ENCODE data around the gene SYT2.
"Not testable (repeated sequence)": the region's sequence is repeated elsewhere in the genome, so short reads cannot be mapped to it uniquely, and the experiment has no call there.

Gene SYT2

GRCh38 chr1:202619505-202619904, 90.7 kb downstream of the SYT2 start:
- Histone ChIP-seq H3K27me3 (ENCODE audit: low read depth, low read length) (no peaks in the 10 kb centered on the region), H3K4me1 (ENCODE audit: control insufficient read depth in 1 of 2, insufficient read depth in 2 of 2, low read length in 2 of 2) (peaks cover 6 to 49% of the 10 kb centered on the region in 2 donors), H3K27ac (ENCODE audit: low read length) (no peak overlapping the region), H3K4me3 (ENCODE audit: low read depth in 1 of 2, low read length in 2 of 2) (no peak overlapping the region), H3K9me3 (ENCODE audit: control insufficient read depth in 1 of 2, low read length in 2 of 2) (no peaks in the 10 kb centered on the region), H3K36me3 (ENCODE audit: control insufficient read depth in 1 of 2, insufficient read depth in 2 of 2, low read length in 2 of 2) (no peaks in the 10 kb centered on the region)

DNA sequence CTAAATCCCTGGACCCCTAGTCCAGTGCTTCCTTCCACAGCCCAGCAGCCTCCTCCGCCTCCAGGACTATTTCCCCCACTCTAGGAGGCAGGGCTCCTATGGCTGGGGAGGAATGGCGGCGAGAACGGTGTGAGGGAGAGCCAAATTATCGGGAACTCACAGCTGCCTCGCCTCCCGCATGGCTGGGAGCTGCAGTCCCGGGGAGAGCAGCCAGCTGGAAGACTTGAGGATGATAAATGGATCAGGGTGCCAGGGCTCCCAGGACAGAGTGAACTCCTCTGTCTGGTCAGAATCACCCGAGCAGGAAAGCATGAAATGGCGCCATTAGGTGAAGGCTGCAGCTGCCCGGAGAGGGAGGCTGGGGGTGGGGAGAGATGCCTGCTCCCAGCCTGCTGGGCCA, 91.2 kb downstream of the SYT2 start:
- H3K4me1 ChIP-seq (ENCODE audit: control insufficient read depth in 1 of 2, insufficient read depth in 2 of 2, low read length in 2 of 2), result peaks cover 6 to 53% of the 10 kb centered on the region in 2 donors
- not testable (repeated sequence) for H3K9me3 ChIP-seq (ENCODE audit: control insufficient read depth in 1 of 2, low read length in 2 of 2); H3K4me3 ChIP-seq (ENCODE audit: low read depth in 1 of 2, low read length in 2 of 2); H3K36me3 ChIP-seq (ENCODE audit: control insufficient read depth in 1 of 2, insufficient read depth in 2 of 2, low read length in 2 of 2); H3K27ac ChIP-seq (ENCODE audit: low read length); H3K27me3 ChIP-seq (ENCODE audit: low read depth, low read length)

- H3K9me3 ChIP-seq (ENCODE audit: control insufficient read depth in 1 of 2, low read length in 2 of 2), result no peaks in the 10 kb centered on the region
- no peaks in the 10 kb centered on the region for H3K36me3 ChIP-seq (ENCODE audit: control insufficient read depth in 1 of 2, insufficient read depth in 2 of 2, low read length in 2 of 2)
- no peak overlapping the region for H3K4me3 ChIP-seq (ENCODE audit: low read depth in 1 of 2, low read length in 2 of 2)
- peaks cover 6 to 45% of the 10 kb centered on the region in 2 donors for H3K4me1 ChIP-seq (ENCODE audit: control insufficient read depth in 1 of 2, insufficient read depth in 2 of 2, low read length in 2 of 2)
- no peaks in the 10 kb centered on the region for H3K27me3 ChIP-seq (ENCODE audit: low read depth, low read length)
- H3K27ac ChIP-seq (ENCODE audit: low read length), result no peak overlapping the region
These were observed 93.8 kb downstream of the SYT2 start for GRCh38 chr1:202616355-202616915.

DNA sequence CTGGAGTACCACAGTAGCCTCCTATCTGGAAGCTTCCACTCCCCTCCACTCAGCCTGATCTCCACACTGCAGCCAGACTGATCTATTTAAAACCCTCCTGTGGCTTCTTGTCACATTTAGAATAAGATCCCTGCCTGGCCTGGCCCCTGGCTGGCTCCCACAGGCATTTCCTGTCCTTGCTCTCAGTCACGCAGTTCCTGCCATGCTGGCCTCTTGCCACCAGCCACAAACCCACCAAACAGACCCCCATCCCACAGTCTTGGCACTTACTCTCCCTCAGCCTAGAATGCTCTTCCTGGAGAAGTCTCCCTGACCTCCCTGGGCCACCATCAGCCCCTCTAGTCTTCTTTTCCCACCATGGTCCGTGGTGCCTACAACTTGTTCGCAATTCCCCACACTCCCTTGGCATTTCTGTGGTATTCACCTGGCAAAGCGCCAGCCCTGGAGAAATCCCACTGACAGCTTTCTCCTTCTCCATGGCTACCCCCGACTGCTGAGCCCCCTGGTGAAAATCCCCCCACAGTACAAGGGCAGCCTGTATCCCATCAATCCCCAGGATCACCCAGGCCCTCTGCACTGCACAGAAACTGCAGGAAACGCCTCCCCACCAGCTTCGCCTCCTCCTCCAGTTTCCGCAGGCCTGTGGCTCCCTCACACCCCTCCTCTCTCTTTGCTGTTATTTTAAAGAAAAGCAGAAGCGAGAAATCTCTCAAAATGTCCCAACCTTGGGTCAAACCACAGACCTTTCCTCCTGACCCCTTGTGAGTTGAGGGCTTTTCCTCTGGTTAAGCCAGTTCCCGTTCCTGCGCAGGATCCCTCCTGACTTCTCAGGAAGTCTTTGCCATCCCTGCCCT, 94.5 kb downstream of the SYT2 start:
- no peaks in the 10 kb centered on the region for H3K36me3 ChIP-seq (ENCODE audit: control insufficient read depth in 1 of 2, insufficient read depth in 2 of 2, low read length in 2 of 2)
- H3K27me3 ChIP-seq (ENCODE audit: low read depth, low read length), result no peaks in the 10 kb centered on the region
- H3K4me1 ChIP-seq (ENCODE audit: control insufficient read depth in 1 of 2, insufficient read depth in 2 of 2, low read length in 2 of 2), result peaks cover 6 to 45% of the 10 kb centered on the region in 2 donors
- H3K4me3 ChIP-seq (ENCODE audit: low read depth in 1 of 2, low read length in 2 of 2), result no peak overlapping the region
- no peaks in the 10 kb centered on the region for H3K9me3 ChIP-seq (ENCODE audit: control insufficient read depth in 1 of 2, low read length in 2 of 2)
- H3K27ac ChIP-seq (ENCODE audit: low read length), result no peak overlapping the region

GRCh38 chr1:202615208-202615500, 95.1 kb downstream of the SYT2 start:
- not testable (repeated sequence) for H3K36me3 ChIP-seq (ENCODE audit: control insufficient read depth in 1 of 2, insufficient read depth in 2 of 2, low read length in 2 of 2); H3K9me3 ChIP-seq (ENCODE audit: control insufficient read depth in 1 of 2, low read length in 2 of 2); H3K27ac ChIP-seq (ENCODE audit: low read length); H3K27me3 ChIP-seq (ENCODE audit: low read depth, low read length); H3K4me3 ChIP-seq (ENCODE audit: low read depth in 1 of 2, low read length in 2 of 2)
- H3K4me1 ChIP-seq (ENCODE audit: control insufficient read depth in 1 of 2, insufficient read depth in 2 of 2, low read length in 2 of 2), result peaks cover 6 to 45% of the 10 kb centered on the region in 2 donors

DNA sequence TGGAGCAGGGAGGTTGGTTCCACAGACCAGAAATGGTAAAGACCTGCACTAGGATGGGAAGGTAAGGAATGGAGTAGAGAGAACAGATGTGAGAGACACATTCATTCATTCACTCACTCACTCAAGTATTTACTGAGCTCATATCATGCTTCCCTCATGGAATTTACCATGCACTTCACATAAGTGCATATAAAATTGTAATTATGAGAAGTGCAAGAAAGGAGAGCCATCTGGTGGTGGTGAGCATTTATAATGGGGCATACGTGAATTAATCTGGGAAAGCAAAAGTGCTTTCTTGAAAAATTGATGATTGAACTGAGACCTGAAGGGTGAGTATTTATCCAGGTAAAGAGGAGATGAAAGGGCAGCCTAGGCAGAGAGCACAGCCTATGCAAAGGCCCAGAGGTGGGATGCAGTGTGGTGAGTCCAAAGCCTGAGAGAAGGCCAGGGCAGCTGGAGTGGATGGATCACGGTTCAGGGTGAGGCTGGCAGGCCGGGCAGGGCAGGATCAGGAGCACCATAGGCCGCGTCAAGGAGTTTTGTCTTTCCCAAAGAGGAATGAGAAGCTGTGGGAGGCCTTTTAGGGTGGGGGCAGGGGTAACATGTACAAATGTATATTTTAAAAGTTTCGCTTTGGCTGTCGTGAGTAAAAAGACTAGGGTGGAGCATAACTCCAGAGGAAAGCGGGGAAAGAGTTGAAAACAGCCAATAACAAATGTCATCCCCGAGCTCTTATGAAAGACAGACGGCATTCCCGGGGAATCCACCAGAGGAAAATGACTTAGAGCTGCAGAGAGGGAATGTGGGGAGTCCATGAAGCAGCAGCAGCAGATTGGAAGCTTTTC, 95.7 kb downstream of the SYT2 start:
- H3K27ac ChIP-seq (ENCODE audit: low read length); H3K27me3 ChIP-seq (ENCODE audit: low read depth, low read length); H3K4me3 ChIP-seq (ENCODE audit: low read depth in 1 of 2, low read length in 2 of 2); H3K36me3 ChIP-seq (ENCODE audit: control insufficient read depth in 1 of 2, insufficient read depth in 2 of 2, low read length in 2 of 2); H3K9me3 ChIP-seq (ENCODE audit: control insufficient read depth in 1 of 2, low read length in 2 of 2): not testable (repeated sequence)
- H3K4me1 ChIP-seq (ENCODE audit: control insufficient read depth in 1 of 2, insufficient read depth in 2 of 2, low read length in 2 of 2), result peaks cover 6 to 45% of the 10 kb centered on the region in 2 donors

DNA sequence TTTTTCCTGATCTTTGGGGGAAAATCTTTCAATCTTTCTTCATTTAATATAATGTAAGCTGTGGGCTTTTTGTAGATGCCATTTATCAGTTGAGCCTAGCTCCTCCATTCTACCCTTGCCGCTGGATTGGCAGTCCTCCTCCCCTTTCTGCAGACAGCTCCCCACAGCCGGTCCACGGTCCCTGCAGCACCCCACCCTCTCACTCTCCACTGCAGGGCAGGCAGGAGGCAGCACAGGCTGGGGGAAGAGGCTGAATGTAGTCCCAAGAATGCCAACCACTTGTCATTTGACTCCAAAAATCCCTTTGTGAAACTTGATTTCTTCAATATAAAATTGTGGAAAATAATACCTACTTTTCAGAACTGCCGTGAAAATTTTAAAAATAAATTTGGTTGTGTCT, 96.7 kb downstream of the SYT2 start:
- H3K27me3 ChIP-seq (ENCODE audit: low read depth, low read length), result no peaks in the 10 kb centered on the region
- H3K36me3 ChIP-seq (ENCODE audit: control insufficient read depth in 1 of 2, insufficient read depth in 2 of 2, low read length in 2 of 2), result no peaks in the 10 kb centered on the region
- H3K9me3 ChIP-seq (ENCODE audit: control insufficient read depth in 1 of 2, low read length in 2 of 2), result no peaks in the 10 kb centered on the region
- no peak overlapping the region for H3K4me3 ChIP-seq (ENCODE audit: low read depth in 1 of 2, low read length in 2 of 2)
- peaks cover 4 to 36% of the 10 kb centered on the region in 2 donors for H3K4me1 ChIP-seq (ENCODE audit: control insufficient read depth in 1 of 2, insufficient read depth in 2 of 2, low read length in 2 of 2)
- no peak overlapping the region for H3K27ac ChIP-seq (ENCODE audit: low read length)

GRCh38 chr1:202612036-202612435, 98.2 kb downstream of the SYT2 start:
- peaks cover 0 to 25% of the 10 kb centered on the region in 2 donors for H3K4me1 ChIP-seq (ENCODE audit: control insufficient read depth in 1 of 2, insufficient read depth in 2 of 2, low read length in 2 of 2)
- not testable (repeated sequence) for H3K9me3 ChIP-seq (ENCODE audit: control insufficient read depth in 1 of 2, low read length in 2 of 2); H3K4me3 ChIP-seq (ENCODE audit: low read depth in 1 of 2, low read length in 2 of 2); H3K27ac ChIP-seq (ENCODE audit: low read length); H3K36me3 ChIP-seq (ENCODE audit: control insufficient read depth in 1 of 2, insufficient read depth in 2 of 2, low read length in 2 of 2); H3K27me3 ChIP-seq (ENCODE audit: low read depth, low read length)

DNA sequence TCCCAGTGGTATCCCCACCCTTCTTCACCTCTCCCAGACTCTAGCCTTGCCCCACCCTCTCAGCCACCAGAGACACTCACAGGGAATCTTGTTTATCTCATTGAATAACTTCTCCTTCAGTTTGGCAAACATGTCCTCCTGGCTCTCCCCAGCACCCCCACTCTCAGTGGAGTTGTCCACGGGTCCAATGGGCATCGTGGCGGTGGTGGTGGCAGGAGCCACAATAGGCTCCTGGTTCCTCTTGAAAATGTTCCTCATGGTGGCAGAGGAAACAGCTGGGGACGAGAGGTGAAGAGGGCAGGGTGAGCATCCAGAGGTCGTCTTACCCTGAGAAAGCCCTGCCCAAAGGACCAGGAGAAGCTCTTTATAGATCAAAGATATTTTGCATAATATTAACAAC, 104.7 kb downstream of the SYT2 start:
- H3K36me3 ChIP-seq (ENCODE audit: control insufficient read depth in 1 of 2, insufficient read depth in 2 of 2, low read length in 2 of 2), result peaks cover 0 to 38% of the 10 kb centered on the region in 2 donors
- H3K4me3 ChIP-seq (ENCODE audit: low read depth in 1 of 2, low read length in 2 of 2), result no peak overlapping the region
- H3K9me3 ChIP-seq (ENCODE audit: control insufficient read depth in 1 of 2, low read length in 2 of 2), result no peaks in the 10 kb centered on the region
- H3K27ac ChIP-seq (ENCODE audit: low read length), result no peak overlapping the region
- H3K27me3 ChIP-seq (ENCODE audit: low read depth, low read length), result no peaks in the 10 kb centered on the region
- H3K4me1 ChIP-seq (ENCODE audit: control insufficient read depth in 1 of 2, insufficient read depth in 2 of 2, low read length in 2 of 2), result no peaks in the 10 kb centered on the region

- Histone ChIP-seq H3K27ac (ENCODE audit: low read length) (no peak overlapping the region), H3K36me3 (ENCODE audit: control insufficient read depth in 1 of 2, insufficient read depth in 2 of 2, low read length in 2 of 2) (peaks cover 0 to 41% of the 10 kb centered on the region in 2 donors), H3K4me1 (ENCODE audit: control insufficient read depth in 1 of 2, insufficient read depth in 2 of 2, low read length in 2 of 2) (no peaks in the 10 kb centered on the region), H3K4me3 (ENCODE audit: low read depth in 1 of 2, low read length in 2 of 2) (no peak overlapping the region), H3K27me3 (ENCODE audit: low read depth, low read length) (no peaks in the 10 kb centered on the region), H3K9me3 (ENCODE audit: control insufficient read depth in 1 of 2, low read length in 2 of 2) (no peaks in the 10 kb centered on the region)
These were observed 106.8 kb downstream of the SYT2 start for GRCh38 chr1:202603435-202603834.

- no peaks in the 10 kb centered on the region for H3K4me1 ChIP-seq (ENCODE audit: control insufficient read depth in 1 of 2, insufficient read depth in 2 of 2, low read length in 2 of 2)
- H3K9me3 ChIP-seq (ENCODE audit: control insufficient read depth in 1 of 2, low read length in 2 of 2), result no peaks in the 10 kb centered on the region
- no peaks in the 10 kb centered on the region for H3K27me3 ChIP-seq (ENCODE audit: low read depth, low read length)
- H3K4me3 ChIP-seq (ENCODE audit: low read depth in 1 of 2, low read length in 2 of 2), result no peak overlapping the region
- peaks cover 0 to 42% of the 10 kb centered on the region in 2 donors for H3K36me3 ChIP-seq (ENCODE audit: control insufficient read depth in 1 of 2, insufficient read depth in 2 of 2, low read length in 2 of 2)
- H3K27ac ChIP-seq (ENCODE audit: low read length), result no peak overlapping the region
These were observed 109.7 kb downstream of the SYT2 start for GRCh38 chr1:202600432-202601041.

Data from muscle layer of duodenum (tissue), 2 donors.